Measurements from ENCODE around the gene AGAP1.

The AGAP1 gene

GRCh38 chr2:235462415-235462790 is 31.4 kb upstream of the AGAP1 start:
- H3K27me3 ChIP-seq (ENCODE audit: control insufficient read depth, insufficient read depth, low read length) = no peaks in the 10 kb centered on the region

GRCh38 chr2:235463893-235464292 is 29.9 kb upstream of the AGAP1 start:
- Histone ChIP-seq H3K4me3 (ENCODE audit: low read depth, low read length) (no peak overlapping the region), H3K27me3 (ENCODE audit: control insufficient read depth, insufficient read depth, low read length) (no peaks in the 10 kb centered on the region), H3K4me1 (ENCODE audit: control insufficient read depth, insufficient read depth, low read length) (peaks cover 2% of the 10 kb centered on the region), H3K27ac (ENCODE audit: low read depth, low read length) (no peak overlapping the region), H3K9me3 (ENCODE audit: control insufficient read depth, insufficient read depth, low read depth, low read length) (no peaks in the 10 kb centered on the region), H3K36me3 (ENCODE audit: control insufficient read depth, insufficient read depth, low read length) (no peaks in the 10 kb centered on the region), H3K9ac (ENCODE audit: low read length) (no peak overlapping the region)

More at GRCh38 chr2:235462415-235462790, 31.4 kb upstream of the AGAP1 start:
- H3K9ac ChIP-seq (ENCODE audit: low read length) = no peak overlapping the region
- H3K27ac ChIP-seq (ENCODE audit: low read depth, low read length) = no peak overlapping the region
- H3K4me3 ChIP-seq (ENCODE audit: low read depth, low read length) = no peak overlapping the region
- no peaks in the 10 kb centered on the region for H3K9me3 ChIP-seq (ENCODE audit: control insufficient read depth, insufficient read depth, low read depth, low read length)
- no peaks in the 10 kb centered on the region for H3K36me3 ChIP-seq (ENCODE audit: control insufficient read depth, insufficient read depth, low read length)
- no peaks in the 10 kb centered on the region; the same call in 1 of the 2 replicates for H3K4me1 ChIP-seq (ENCODE audit: control insufficient read depth, insufficient read depth, low read length)

- H3K27ac ChIP-seq (ENCODE audit: low read depth, low read length) = no peak overlapping the region
- no peak overlapping the region for H3K4me3 ChIP-seq (ENCODE audit: low read depth, low read length)
- H3K4me1 ChIP-seq (ENCODE audit: control insufficient read depth, insufficient read depth, low read length) = peaks cover 6% of the 10 kb centered on the region
- no peaks in the 10 kb centered on the region for H3K36me3 ChIP-seq (ENCODE audit: control insufficient read depth, insufficient read depth, low read length)
- no peaks in the 10 kb centered on the region for H3K27me3 ChIP-seq (ENCODE audit: control insufficient read depth, insufficient read depth, low read length)
- H3K9me3 ChIP-seq (ENCODE audit: control insufficient read depth, insufficient read depth, low read depth, low read length) = no peaks in the 10 kb centered on the region
- no peak overlapping the region for H3K9ac ChIP-seq (ENCODE audit: low read length)
Measured at GRCh38 chr2:235467588-235467987, 26.3 kb upstream of the AGAP1 start.

- H3K36me3 ChIP-seq (ENCODE audit: control insufficient read depth, insufficient read depth, low read length) = no peaks in the 10 kb centered on the region
- H3K4me3 ChIP-seq (ENCODE audit: low read depth, low read length) = no peak overlapping the region
- H3K9me3 ChIP-seq (ENCODE audit: control insufficient read depth, insufficient read depth, low read depth, low read length) = no peaks in the 10 kb centered on the region
- no peaks in the 10 kb centered on the region for H3K27me3 ChIP-seq (ENCODE audit: control insufficient read depth, insufficient read depth, low read length)
- H3K27ac ChIP-seq (ENCODE audit: low read depth, low read length) = no peak overlapping the region
- no peak overlapping the region for H3K9ac ChIP-seq (ENCODE audit: low read length)
- H3K4me1 ChIP-seq (ENCODE audit: control insufficient read depth, insufficient read depth, low read length) = peaks cover 6% of the 10 kb centered on the region
Measured at GRCh38 chr2:235468978-235469655, 24.7 kb upstream of the AGAP1 start.

- Histone ChIP-seq H3K4me3 (ENCODE audit: low read depth, low read length) (no peak overlapping the region), H3K9me3 (ENCODE audit: control insufficient read depth, insufficient read depth, low read depth, low read length) (no peaks in the 10 kb centered on the region), H3K4me1 (ENCODE audit: control insufficient read depth, insufficient read depth, low read length) (peaks cover 6% of the 10 kb centered on the region), H3K9ac (ENCODE audit: low read length) (no peak overlapping the region), H3K27me3 (ENCODE audit: control insufficient read depth, insufficient read depth, low read length) (no peaks in the 10 kb centered on the region), H3K36me3 (ENCODE audit: control insufficient read depth, insufficient read depth, low read length) (no peaks in the 10 kb centered on the region), H3K27ac (ENCODE audit: low read depth, low read length) (no peak overlapping the region)
Measured at GRCh38 chr2:235471186-235471747, 22.6 kb upstream of the AGAP1 start.

GRCh38 chr2:235472443-235472842 is 21.4 kb upstream of the AGAP1 start:
- H3K4me1 ChIP-seq (ENCODE audit: control insufficient read depth, insufficient read depth, low read length) = peaks cover 6% of the 10 kb centered on the region
- H3K27ac ChIP-seq (ENCODE audit: low read depth, low read length) = no peak overlapping the region
- no peaks in the 10 kb centered on the region for H3K9me3 ChIP-seq (ENCODE audit: control insufficient read depth, insufficient read depth, low read depth, low read length)
- no peak overlapping the region for H3K4me3 ChIP-seq (ENCODE audit: low read depth, low read length)
- H3K9ac ChIP-seq (ENCODE audit: low read length) = no peak overlapping the region
- no peaks in the 10 kb centered on the region for H3K27me3 ChIP-seq (ENCODE audit: control insufficient read depth, insufficient read depth, low read length)
- no peaks in the 10 kb centered on the region for H3K36me3 ChIP-seq (ENCODE audit: control insufficient read depth, insufficient read depth, low read length)

GRCh38 chr2:235478609-235479008 is 15.2 kb upstream of the AGAP1 start:
- Histone ChIP-seq H3K36me3 (ENCODE audit: control insufficient read depth, insufficient read depth, low read length) (no peaks in the 10 kb centered on the region), H3K27ac (ENCODE audit: low read depth, low read length) (no peak overlapping the region), H3K27me3 (ENCODE audit: control insufficient read depth, insufficient read depth, low read length) (no peaks in the 10 kb centered on the region), H3K4me1 (ENCODE audit: control insufficient read depth, insufficient read depth, low read length) (no peaks in the 10 kb centered on the region), H3K4me3 (ENCODE audit: low read depth, low read length) (no peak overlapping the region), H3K9me3 (ENCODE audit: control insufficient read depth, insufficient read depth, low read depth, low read length) (no peaks in the 10 kb centered on the region), H3K9ac (ENCODE audit: low read length) (no peak overlapping the region)

- Histone ChIP-seq H3K9ac (ENCODE audit: low read length) (no peak overlapping the region), H3K4me1 (ENCODE audit: control insufficient read depth, insufficient read depth, low read length) (no peaks in the 10 kb centered on the region), H3K4me3 (ENCODE audit: low read depth, low read length) (no peak overlapping the region), H3K36me3 (ENCODE audit: control insufficient read depth, insufficient read depth, low read length) (no peaks in the 10 kb centered on the region), H3K9me3 (ENCODE audit: control insufficient read depth, insufficient read depth, low read depth, low read length) (no peaks in the 10 kb centered on the region), H3K27ac (ENCODE audit: low read depth, low read length) (no peak overlapping the region), H3K27me3 (ENCODE audit: control insufficient read depth, insufficient read depth, low read length) (no peaks in the 10 kb centered on the region)
Measured at GRCh38 chr2:235479604-235480003, 14.2 kb upstream of the AGAP1 start.

GRCh38 chr2:235480614-235481013 is 13.2 kb upstream of the AGAP1 start:
- Histone ChIP-seq H3K9me3 (ENCODE audit: control insufficient read depth, insufficient read depth, low read depth, low read length) (no peaks in the 10 kb centered on the region), H3K27ac (ENCODE audit: low read depth, low read length) (no peak overlapping the region), H3K27me3 (ENCODE audit: control insufficient read depth, insufficient read depth, low read length) (no peaks in the 10 kb centered on the region), H3K9ac (ENCODE audit: low read length) (no peak overlapping the region), H3K4me1 (ENCODE audit: control insufficient read depth, insufficient read depth, low read length) (no peaks in the 10 kb centered on the region), H3K36me3 (ENCODE audit: control insufficient read depth, insufficient read depth, low read length) (no peaks in the 10 kb centered on the region), H3K4me3 (ENCODE audit: low read depth, low read length) (no peak overlapping the region)

GRCh38 chr2:235483313-235483712 is 10.5 kb upstream of the AGAP1 start:
- no peak overlapping the region for H3K4me3 ChIP-seq (ENCODE audit: low read depth, low read length)
- no peak overlapping the region for H3K27ac ChIP-seq (ENCODE audit: low read depth, low read length)
- peaks cover 4% of the 10 kb centered on the region; the same call in 1 of the 2 replicates for H3K9me3 ChIP-seq (ENCODE audit: control insufficient read depth, insufficient read depth, low read depth, low read length)
- H3K36me3 ChIP-seq (ENCODE audit: control insufficient read depth, insufficient read depth, low read length) = no peaks in the 10 kb centered on the region
- H3K4me1 ChIP-seq (ENCODE audit: control insufficient read depth, insufficient read depth, low read length) = no peaks in the 10 kb centered on the region
- no peaks in the 10 kb centered on the region for H3K27me3 ChIP-seq (ENCODE audit: control insufficient read depth, insufficient read depth, low read length)
- no peak overlapping the region for H3K9ac ChIP-seq (ENCODE audit: low read length)

GRCh38 chr2:235485362-235485761 is 8.5 kb upstream of the AGAP1 start:
- Histone ChIP-seq H3K27me3 (ENCODE audit: control insufficient read depth, insufficient read depth, low read length) (no peaks in the 10 kb centered on the region), H3K27ac (ENCODE audit: low read depth, low read length) (no peak overlapping the region), H3K9me3 (ENCODE audit: control insufficient read depth, insufficient read depth, low read depth, low read length) (peaks cover 8% of the 10 kb centered on the region), H3K36me3 (ENCODE audit: control insufficient read depth, insufficient read depth, low read length) (no peaks in the 10 kb centered on the region), H3K4me3 (ENCODE audit: low read depth, low read length) (no peak overlapping the region), H3K4me1 (ENCODE audit: control insufficient read depth, insufficient read depth, low read length) (no peaks in the 10 kb centered on the region), H3K9ac (ENCODE audit: low read length) (no peak overlapping the region)

Measured in HUES6 (cell line).